ENCODE measurements around the gene KCNMA1. TPM values are rescaled to one million over a fixed set of nuclear protein-coding genes. Genes with fewer than 3 reads are reported as not detected.

KCNMA1 gene
- polyA plus RNA-seq, 1 donor from 2014 or later: 60.8 TPM

- no peak for TF ChIP-seq POLR2AphosphoS5 (IDR thresholded peaks at IDR 0.05)
- no peak for TF ChIP-seq TAF1 (IDR thresholded peaks at IDR 0.05; ENCODE audit: low read depth)
These were observed 93.0 kb downstream of the KCNMA1 start for GRCh38 chr10:77544617-77545016.

DNA sequence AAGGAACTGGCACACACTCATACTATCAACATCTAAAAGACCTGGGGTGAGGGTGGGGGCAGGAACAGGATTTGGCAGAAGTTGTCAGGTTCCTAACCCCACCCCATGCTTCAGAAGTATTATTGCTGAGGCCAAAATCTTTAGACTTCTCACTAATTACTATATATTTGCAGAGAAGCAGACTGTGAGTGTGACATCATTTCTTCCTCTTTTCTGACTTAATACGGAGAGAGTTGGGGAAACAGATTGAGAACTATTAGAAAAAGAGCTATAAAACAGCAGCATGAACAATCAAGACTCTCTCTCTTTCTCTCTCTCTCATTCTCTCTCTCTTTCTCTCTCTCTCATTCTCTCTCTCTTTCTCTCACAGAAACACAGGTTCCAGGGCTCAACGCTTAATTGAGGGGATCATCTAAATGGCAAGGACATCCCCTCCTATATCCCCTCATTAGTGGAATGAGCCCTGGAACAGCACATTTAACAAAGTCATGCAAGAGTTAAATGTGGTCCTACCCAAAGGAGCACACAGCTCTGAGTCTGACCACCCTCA is 94.8 kb downstream of the KCNMA1 start:
- no peaks in the 10 kb centered on the region for H3K9me2 ChIP-seq (ENCODE audit: insufficient read depth, low read length)
- no peaks in the 10 kb centered on the region for H3F3A ChIP-seq (ENCODE audit: insufficient read depth, low read length, poor library complexity, severe bottlenecking)
- no peak overlapping the region for H3K4me3 ChIP-seq (ENCODE audit: low read length)
- TF ChIP-seq, protein P1, sequence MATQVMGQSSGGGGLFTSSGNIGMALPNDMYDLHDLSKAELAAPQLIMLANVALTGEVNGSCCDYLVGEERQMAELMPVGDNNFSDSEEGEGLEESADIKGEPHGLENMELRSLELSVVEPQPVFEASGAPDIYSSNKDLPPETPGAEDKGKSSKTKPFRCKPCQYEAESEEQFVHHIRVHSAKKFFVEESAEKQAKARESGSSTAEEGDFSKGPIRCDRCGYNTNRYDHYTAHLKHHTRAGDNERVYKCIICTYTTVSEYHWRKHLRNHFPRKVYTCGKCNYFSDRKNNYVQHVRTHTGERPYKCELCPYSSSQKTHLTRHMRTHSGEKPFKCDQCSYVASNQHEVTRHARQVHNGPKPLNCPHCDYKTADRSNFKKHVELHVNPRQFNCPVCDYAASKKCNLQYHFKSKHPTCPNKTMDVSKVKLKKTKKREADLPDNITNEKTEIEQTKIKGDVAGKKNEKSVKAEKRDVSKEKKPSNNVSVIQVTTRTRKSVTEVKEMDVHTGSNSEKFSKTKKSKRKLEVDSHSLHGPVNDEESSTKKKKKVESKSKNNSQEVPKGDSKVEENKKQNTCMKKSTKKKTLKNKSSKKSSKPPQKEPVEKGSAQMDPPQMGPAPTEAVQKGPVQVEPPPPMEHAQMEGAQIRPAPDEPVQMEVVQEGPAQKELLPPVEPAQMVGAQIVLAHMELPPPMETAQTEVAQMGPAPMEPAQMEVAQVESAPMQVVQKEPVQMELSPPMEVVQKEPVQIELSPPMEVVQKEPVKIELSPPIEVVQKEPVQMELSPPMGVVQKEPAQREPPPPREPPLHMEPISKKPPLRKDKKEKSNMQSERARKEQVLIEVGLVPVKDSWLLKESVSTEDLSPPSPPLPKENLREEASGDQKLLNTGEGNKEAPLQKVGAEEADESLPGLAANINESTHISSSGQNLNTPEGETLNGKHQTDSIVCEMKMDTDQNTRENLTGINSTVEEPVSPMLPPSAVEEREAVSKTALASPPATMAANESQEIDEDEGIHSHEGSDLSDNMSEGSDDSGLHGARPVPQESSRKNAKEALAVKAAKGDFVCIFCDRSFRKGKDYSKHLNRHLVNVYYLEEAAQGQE (IDR thresholded peaks at IDR 0.05; ENCODE audit: borderline replicate concordance): no peak
- TF ChIP-seq EZH2 (IDR thresholded peaks at IDR 0.05; ENCODE audit: borderline replicate concordance, insufficient read depth, low read length, poor library complexity, severe bottlenecking) (no peak), RAD21 (conservative IDR thresholded peaks at IDR 0.05) (no peak), MXI1 (conservative IDR thresholded peaks at IDR 0.05; ENCODE audit: poor library complexity, severe bottlenecking) (no peak), TAF1 (IDR thresholded peaks at IDR 0.05; ENCODE audit: low read depth) (no peak), EP300 (conservative IDR thresholded peaks at IDR 0.05; ENCODE audit: poor library complexity, severe bottlenecking) (no peak), SMC3 (conservative IDR thresholded peaks at IDR 0.05; ENCODE audit: poor library complexity) (no peak), POLR2AphosphoS5 (IDR thresholded peaks at IDR 0.05) (no peak), CTCF (IDR thresholded peaks at IDR 0.05; ENCODE audit: poor library complexity, severe bottlenecking) (no peak)
- H2AFZ ChIP-seq (ENCODE audit: low read depth, low read length): no peak overlapping the region
- H4K20me1 ChIP-seq (ENCODE audit: insufficient read depth): no peaks in the 10 kb centered on the region
- no peaks in the 10 kb centered on the region for H3K79me2 ChIP-seq (replicated peaks; ENCODE audit: insufficient read depth, low read length)
- no peak overlapping the region for H3K27ac ChIP-seq (ENCODE audit: low read length)
- H3K36me3 ChIP-seq (ENCODE audit: insufficient read depth, low read length): no peaks in the 10 kb centered on the region
- H3K9me3 ChIP-seq (ENCODE audit: low read length): no peaks in the 10 kb centered on the region
- no peak overlapping the region for H3K4me2 ChIP-seq (ENCODE audit: low read length)
- no peak overlapping the region for H3K9ac ChIP-seq (ENCODE audit: low read length)
- H3K27me3 ChIP-seq (ENCODE audit: insufficient read depth, low read depth, low read length): no peaks in the 10 kb centered on the region

More at GRCh38 chr10:77544617-77545016, 93.0 kb downstream of the KCNMA1 start:
- Histone ChIP-seq H3K4me2 (ENCODE audit: low read length) (no peak overlapping the region), H3K79me2 (replicated peaks; ENCODE audit: insufficient read depth, low read length) (no peaks in the 10 kb centered on the region), H3F3A (ENCODE audit: insufficient read depth, low read length, poor library complexity, severe bottlenecking) (no peaks in the 10 kb centered on the region), H3K36me3 (ENCODE audit: insufficient read depth, low read length) (no peaks in the 10 kb centered on the region), H4K20me1 (ENCODE audit: insufficient read depth) (no peaks in the 10 kb centered on the region), H3K27me3 (ENCODE audit: insufficient read depth, low read depth, low read length) (no peaks in the 10 kb centered on the region), H3K4me3 (ENCODE audit: low read length) (no peak overlapping the region), H2AFZ (ENCODE audit: low read depth, low read length) (no peak overlapping the region), H3K9me3 (ENCODE audit: low read length) (no peaks in the 10 kb centered on the region), H3K9ac (ENCODE audit: low read length) (no peak overlapping the region), H3K9me2 (ENCODE audit: insufficient read depth, low read length) (no peaks in the 10 kb centered on the region), H3K27ac (ENCODE audit: low read length) (no peak overlapping the region)

Measured in neural cell (in vitro differentiated cells).